RWPE2 (cell line): ENCODE measurements around the gene KRTAP5-1.
"Not testable (repeated sequence)": the region's sequence is repeated elsewhere in the genome, so short reads cannot be mapped to it uniquely, and the experiment has no call there.

Experiments used
- ATAC-seq: fragments of 200-7000 bp; cut with Tn5 transposase; 3 replicates; pipeline ENCODE4 v1.9.1; 2021; ENCODE audit warnings: low read depth
- DNase-seq: peaks from one replicate; pipeline ENCODE4 v3.0.0-alpha.2; 2020; ENCODE audit warnings: low spot score
- H3K27ac ChIP-seq: fragments of 450-650 bp; 2 replicates; pipeline ENCODE4 v1.5.1; 2017; ENCODE audit warnings: mild to moderate bottlenecking; ENCODE audit not compliant: poor library complexity, severe bottlenecking
- H3K27me3 ChIP-seq: fragments of 250-450 bp; sonication (Bioruptor Pico); 2 replicates; pipeline ENCODE4 v1.5.1; 2021; ENCODE audit warnings: mild to moderate bottlenecking, moderate library complexity; ENCODE audit not compliant: insufficient read depth, poor library complexity, severe bottlenecking
- H3K36me3 ChIP-seq: fragments of 250-450 bp; sonication (Bioruptor Pico); 2 replicates; pipeline ENCODE4 v1.5.1; 2020; ENCODE audit warnings: low read depth, mild to moderate bottlenecking, moderate library complexity
- H3K4me1 ChIP-seq: fragments of 250-450 bp; sonication (Bioruptor Pico); 2 replicates; pipeline ENCODE4 v1.5.1; 2021; ENCODE audit warnings: mild to moderate bottlenecking, moderate library complexity; ENCODE audit not compliant: insufficient read depth, poor library complexity, severe bottlenecking
- H3K4me3 ChIP-seq: fragments of 250-450 bp; sonication (Bioruptor Pico); 2 replicates; pipeline ENCODE4 v1.5.1; 2021; ENCODE audit warnings: mild to moderate bottlenecking, moderate library complexity; ENCODE audit not compliant: severe bottlenecking
- H3K9me3 ChIP-seq: fragments of 250-450 bp; sonication (Bioruptor Pico); 2 replicates; pipeline ENCODE4 v1.5.1; 2021; ENCODE audit warnings: mild to moderate bottlenecking, moderate library complexity; ENCODE audit not compliant: severe bottlenecking
- TF ChIP-seq, protein P1 (sequence below): fragments of 450-650 bp; IDR thresholded peaks from one replicate; pipeline ENCODE4 v1.5.1; 2017; ENCODE audit warnings: mild to moderate bottlenecking, moderate library complexity; ENCODE audit not compliant: poor library complexity, severe bottlenecking

KRTAP5-1 gene

DNA sequence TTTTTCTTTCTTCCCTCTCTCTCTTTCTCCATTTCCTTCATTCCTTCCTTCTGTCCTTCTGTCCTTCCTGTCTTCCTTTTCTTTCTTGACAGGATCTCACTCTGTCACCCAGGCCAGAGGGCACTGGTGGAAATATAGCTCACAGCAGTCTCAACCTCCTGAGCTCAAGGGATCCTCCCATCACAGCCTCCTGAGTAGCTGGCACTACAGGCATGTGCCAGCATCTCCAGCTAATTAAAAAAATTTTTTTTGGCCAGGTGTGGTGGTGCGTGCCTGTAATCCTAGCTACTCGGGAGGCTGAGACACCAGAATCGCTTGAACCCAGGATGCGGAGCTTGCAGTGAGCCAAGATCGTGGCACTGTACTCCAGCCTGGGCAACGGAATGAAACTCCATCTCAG is 8.3 kb downstream of the KRTAP5-1 start:
- TF ChIP-seq, protein P1, sequence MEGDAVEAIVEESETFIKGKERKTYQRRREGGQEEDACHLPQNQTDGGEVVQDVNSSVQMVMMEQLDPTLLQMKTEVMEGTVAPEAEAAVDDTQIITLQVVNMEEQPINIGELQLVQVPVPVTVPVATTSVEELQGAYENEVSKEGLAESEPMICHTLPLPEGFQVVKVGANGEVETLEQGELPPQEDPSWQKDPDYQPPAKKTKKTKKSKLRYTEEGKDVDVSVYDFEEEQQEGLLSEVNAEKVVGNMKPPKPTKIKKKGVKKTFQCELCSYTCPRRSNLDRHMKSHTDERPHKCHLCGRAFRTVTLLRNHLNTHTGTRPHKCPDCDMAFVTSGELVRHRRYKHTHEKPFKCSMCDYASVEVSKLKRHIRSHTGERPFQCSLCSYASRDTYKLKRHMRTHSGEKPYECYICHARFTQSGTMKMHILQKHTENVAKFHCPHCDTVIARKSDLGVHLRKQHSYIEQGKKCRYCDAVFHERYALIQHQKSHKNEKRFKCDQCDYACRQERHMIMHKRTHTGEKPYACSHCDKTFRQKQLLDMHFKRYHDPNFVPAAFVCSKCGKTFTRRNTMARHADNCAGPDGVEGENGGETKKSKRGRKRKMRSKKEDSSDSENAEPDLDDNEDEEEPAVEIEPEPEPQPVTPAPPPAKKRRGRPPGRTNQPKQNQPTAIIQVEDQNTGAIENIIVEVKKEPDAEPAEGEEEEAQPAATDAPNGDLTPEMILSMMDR = no peak
- Histone ChIP-seq H3K36me3 (no peaks in the 10 kb centered on the region), H3K4me3 (no peak overlapping the region), H3K27me3 (peaks cover 20% of the 10 kb centered on the region), H3K9me3 (peaks cover 2% of the 10 kb centered on the region), H3K4me1 (no peaks in the 10 kb centered on the region), H3K27ac (no peak overlapping the region)
- ATAC-seq = no peak
- DNase-seq = no peak

DNA sequence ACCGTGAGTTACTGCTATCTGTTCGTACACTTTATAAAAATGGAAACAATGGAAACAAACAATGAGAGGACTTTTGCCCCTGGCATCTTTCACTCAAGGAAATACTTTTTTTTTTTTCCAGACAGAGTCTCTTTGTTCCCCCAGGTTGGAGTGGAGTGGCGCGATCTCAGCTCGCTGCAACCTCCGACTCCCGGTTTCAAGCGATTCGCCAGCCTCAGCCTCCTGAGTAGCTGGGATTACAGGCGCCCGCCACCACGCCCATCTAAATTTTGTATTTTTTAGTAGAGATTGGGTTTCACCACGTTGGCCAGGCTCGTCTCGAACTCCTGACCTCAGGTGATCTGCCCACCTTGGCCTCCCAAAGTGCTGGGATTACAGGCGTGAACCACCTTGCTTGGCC is 9.3 kb downstream of the KRTAP5-1 start:
- not testable (repeated sequence) for ATAC-seq, H3K4me1 ChIP-seq, H3K9me3 ChIP-seq, H3K4me3 ChIP-seq, H3K27ac ChIP-seq, H3K36me3 ChIP-seq, DNase-seq
- peaks cover 20% of the 10 kb centered on the region for H3K27me3 ChIP-seq

DNA sequence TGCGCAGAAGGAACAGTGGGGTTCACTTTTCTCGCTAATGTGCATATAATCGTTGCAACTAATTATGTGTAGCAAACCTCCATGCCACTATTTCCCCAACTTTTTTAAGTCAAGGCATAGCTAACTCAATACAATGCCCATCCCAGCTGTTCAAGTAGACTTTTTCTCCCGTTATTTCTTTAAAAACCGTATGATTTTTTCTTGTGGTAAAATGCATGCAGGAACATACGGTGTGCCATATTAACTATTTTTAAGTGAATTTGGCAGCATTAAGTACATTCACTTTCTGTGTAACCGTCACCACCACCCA is 10.2 kb downstream of the KRTAP5-1 start:
- Histone ChIP-seq H3K4me1 (no peaks in the 10 kb centered on the region), H3K27ac (no peak overlapping the region), H3K27me3 (peaks cover 20% of the 10 kb centered on the region), H3K36me3 (no peaks in the 10 kb centered on the region), H3K9me3 (peaks cover 2% of the 10 kb centered on the region), H3K4me3 (no peak overlapping the region)
- DNase-seq = no peak
- no peak for ATAC-seq
- TF ChIP-seq, protein P1 = peak; percentile 63

DNA sequence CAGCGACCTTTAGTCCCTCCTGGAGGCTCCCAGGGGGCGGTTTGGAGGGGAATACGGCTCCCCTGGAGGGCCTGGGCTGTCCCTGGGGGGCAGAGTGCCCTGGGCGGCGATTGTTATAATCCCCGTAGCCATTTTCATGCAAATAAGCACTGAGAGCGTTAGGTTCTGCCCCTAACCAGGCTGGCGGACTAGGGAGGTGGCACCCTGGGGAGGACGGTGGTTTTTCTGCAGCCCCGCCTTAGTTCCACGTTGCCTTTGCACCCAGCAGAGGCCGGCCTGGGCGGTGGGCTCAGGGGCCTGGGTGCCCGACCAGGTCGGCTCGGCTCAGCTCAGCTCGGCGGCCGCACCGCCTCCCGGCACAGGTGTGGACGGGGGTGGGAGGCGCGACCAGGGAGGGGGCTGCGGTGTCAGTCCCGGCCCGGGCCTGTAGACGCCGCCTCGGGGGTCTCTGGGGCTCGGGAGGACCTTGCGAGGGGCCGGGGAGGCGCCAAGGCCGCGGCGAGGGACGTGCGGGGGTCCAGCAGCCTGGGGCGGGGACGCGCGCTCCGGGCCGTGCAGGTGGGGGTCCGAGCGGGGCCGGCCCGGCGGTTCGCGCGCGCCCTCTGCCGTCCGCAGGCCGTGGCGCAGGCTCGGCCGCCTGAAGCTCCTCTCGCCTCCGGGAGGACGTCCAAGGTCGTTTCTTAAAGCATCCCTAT is 10.7 kb downstream of the KRTAP5-1 start:
- ATAC-seq (peak; percentile 62), DNase-seq (no peak)
- Histone ChIP-seq H3K36me3 (no peaks in the 10 kb centered on the region), H3K4me3 (peak overlapping the region; percentile 28), H3K27ac (no peak overlapping the region), H3K27me3 (peaks cover 20% of the 10 kb centered on the region), H3K4me1 (no peaks in the 10 kb centered on the region), H3K9me3 (peaks cover 2% of the 10 kb centered on the region)
- TF ChIP-seq, protein P1 = peak; percentile 98

DNA sequence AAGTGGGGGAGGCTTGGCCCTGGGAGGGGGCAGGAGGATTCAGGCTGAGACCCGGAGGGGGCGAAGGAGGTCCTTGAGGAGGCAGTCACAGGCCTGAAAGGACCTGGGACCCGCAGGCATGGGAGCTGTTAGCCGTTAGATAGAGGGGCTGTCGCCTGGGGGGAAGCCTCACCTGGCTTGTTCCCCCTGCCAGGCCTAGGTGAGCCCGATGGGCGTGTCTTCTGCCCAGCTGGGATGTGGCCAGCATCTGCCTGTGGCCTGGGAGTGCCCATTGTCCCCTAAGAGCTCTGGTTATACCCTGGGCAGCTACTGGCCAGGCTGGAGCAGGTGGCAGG is 11.2 kb downstream of the KRTAP5-1 start:
- Histone ChIP-seq H3K36me3 (no peaks in the 10 kb centered on the region), H3K4me3 (peak overlapping the region; percentile 28), H3K27me3 (peaks cover 20% of the 10 kb centered on the region), H3K9me3 (peaks cover 2% of the 10 kb centered on the region), H3K27ac (no peak overlapping the region), H3K4me1 (no peaks in the 10 kb centered on the region)
- TF ChIP-seq, protein P1 = no peak
- ATAC-seq (peak; percentile 60), DNase-seq (no peak)
